Immature natural killer cell (primary cell): ENCODE data around the gene MRAS. TPM values are rescaled to one million over a fixed set of nuclear protein-coding genes. Genes with fewer than 3 reads are reported as not detected.

Experiments used
- DNase-seq, 3 donors: peaks; one replicate each; pipeline ENCODE4 v3.0.0; 2022; ENCODE audit warnings: mixed read lengths in 1 of 3
- H3K27ac Mint-ChIP-seq, 6 donors: one replicate each; pipeline ENCODE4 v1.8.0; 2020; ENCODE audit warnings: mixed read lengths in 6 of 6, mild to moderate bottlenecking in 5 of 6, inconsistent platforms in 4 of 6, moderate library complexity in 3 of 6
- H3K27me3 Mint-ChIP-seq, 3 donors: one replicate each; pipeline ENCODE4 v1.8.0; 2020 to 2021; ENCODE audit warnings: low read depth in 3 of 3, mild to moderate bottlenecking in 3 of 3, mixed read lengths in 3 of 3, moderate library complexity in 3 of 3, inconsistent platforms in 1 of 3
- H3K36me3 Mint-ChIP-seq, 3 donors: one replicate each; pipeline ENCODE4 v1.8.0; 2020; ENCODE audit warnings: mixed read lengths in 3 of 3, inconsistent platforms in 2 of 3, mild to moderate bottlenecking in 2 of 3
- H3K4me1 Mint-ChIP-seq, 2 donors: one replicate each; pipeline ENCODE4 v1.8.0; 2020; ENCODE audit warnings: inconsistent platforms in 2 of 2, mild to moderate bottlenecking in 2 of 2, mixed read lengths in 2 of 2, moderate library complexity in 1 of 2
- H3K4me3 Mint-ChIP-seq, 5 donors: one replicate each; pipeline ENCODE4 v1.8.0; 2020; ENCODE audit warnings: mild to moderate bottlenecking in 5 of 5, mixed read lengths in 5 of 5, inconsistent platforms in 3 of 5, moderate library complexity in 3 of 5
- H3K9me3 Mint-ChIP-seq, 6 donors: one replicate each; pipeline ENCODE4 v1.8.0; 2020; ENCODE audit warnings: mild to moderate bottlenecking in 6 of 6, mixed read lengths in 6 of 6, inconsistent platforms in 4 of 6, moderate library complexity in 3 of 6
- polyA plus RNA-seq, 3 donors: library from polyadenylated mRNA; unstranded; fragments of 300-500 nt; fragmentation: Illumina TruSeq; gene quantifications; one replicate each; pipeline ENCODE4 v1.2.3, GENCODE V29; 2021

The MRAS gene
- polyA plus RNA-seq, 3 donors from 2014 or later = not detected

GRCh38 chr3:138435840-138436239, 87.5 kb downstream of the MRAS start:
- Mint-ChIP-seq H3K36me3 (peaks cover 0 to 3% (median 0%) of the 10 kb centered on the region in 3 donors), H3K4me1 (peaks cover 9 to 15% of the 10 kb centered on the region in 2 donors), H3K4me3 (peak overlapping the region; percentile 51 to 74 (median 56)), H3K27me3 (peaks cover 11 to 17% (median 12%) of the 10 kb centered on the region in 3 donors), H3K9me3 (no peaks in the 10 kb centered on the region), H3K27ac (no peak overlapping the region)
- no peak for DNase-seq

GRCh38 chr3:138437281-138437680, 88.9 kb downstream of the MRAS start:
- no peak overlapping the region for H3K27ac Mint-ChIP-seq

GRCh38 chr3:138438896-138439295, 90.5 kb downstream of the MRAS start:
- Mint-ChIP-seq H3K27me3 (peaks cover 4 to 14% (median 9%) of the 10 kb centered on the region in 3 donors), H3K4me3 (no peak overlapping the region), H3K9me3 (no peaks in the 10 kb centered on the region), H3K4me1 (peaks cover 9 to 10% of the 10 kb centered on the region in 2 donors), H3K27ac (no peak overlapping the region), H3K36me3 (peaks cover 0 to 3% (median 0%) of the 10 kb centered on the region in 3 donors)
- no peak for DNase-seq

More at GRCh38 chr3:138437281-138437680, 88.9 kb downstream of the MRAS start:
- H3K36me3 Mint-ChIP-seq = peaks cover 0 to 3% (median 0%) of the 10 kb centered on the region in 3 donors
- H3K4me3 Mint-ChIP-seq = no peak overlapping the region
- H3K27me3 Mint-ChIP-seq = peaks cover 11 to 17% (median 12%) of the 10 kb centered on the region in 3 donors
- peaks cover 9 to 15% of the 10 kb centered on the region in 2 donors for H3K4me1 Mint-ChIP-seq
- DNase-seq = no peak
- H3K9me3 Mint-ChIP-seq = no peaks in the 10 kb centered on the region

GRCh38 chr3:138439646-138440045, 91.3 kb downstream of the MRAS start:
- no peak overlapping the region for H3K4me3 Mint-ChIP-seq
- no peak for DNase-seq
- peaks cover 4 to 11% (median 9%) of the 10 kb centered on the region in 3 donors for H3K27me3 Mint-ChIP-seq
- peaks cover 7 to 9% of the 10 kb centered on the region in 2 donors for H3K4me1 Mint-ChIP-seq
- no peak overlapping the region for H3K27ac Mint-ChIP-seq
- H3K36me3 Mint-ChIP-seq = peaks cover 0 to 3% (median 0%) of the 10 kb centered on the region in 3 donors
- no peaks in the 10 kb centered on the region for H3K9me3 Mint-ChIP-seq

- Mint-ChIP-seq H3K27me3 (peaks cover 4 to 11% (median 9%) of the 10 kb centered on the region in 3 donors), H3K9me3 (no peaks in the 10 kb centered on the region), H3K4me3 (no peak overlapping the region), H3K36me3 (peaks cover 0 to 3% (median 0%) of the 10 kb centered on the region in 3 donors), H3K4me1 (peaks cover 7 to 9% of the 10 kb centered on the region in 2 donors), H3K27ac (no peak overlapping the region)
- no peak for DNase-seq
Observed at GRCh38 chr3:138440121-138440521, 91.7 kb downstream of the MRAS start.

- H3K9me3 Mint-ChIP-seq = no peaks in the 10 kb centered on the region
- H3K27me3 Mint-ChIP-seq = peaks cover 4 to 9% (median 8%) of the 10 kb centered on the region in 3 donors
- H3K27ac Mint-ChIP-seq = no peak overlapping the region
- no peak for DNase-seq
- peaks cover 0 to 3% (median 0%) of the 10 kb centered on the region in 3 donors for H3K36me3 Mint-ChIP-seq
- no peak overlapping the region for H3K4me3 Mint-ChIP-seq
- peaks cover 6 to 9% of the 10 kb centered on the region in 2 donors for H3K4me1 Mint-ChIP-seq
Observed at GRCh38 chr3:138440596-138440995, 92.2 kb downstream of the MRAS start.

GRCh38 chr3:138441256-138441655, 92.9 kb downstream of the MRAS start:
- Mint-ChIP-seq H3K27me3 (peaks cover 1 to 4% (median 2%) of the 10 kb centered on the region in 3 donors), H3K27ac (no peak overlapping the region), H3K9me3 (no peaks in the 10 kb centered on the region)

GRCh38 chr3:138441742-138442141, 93.4 kb downstream of the MRAS start:
- DNase-seq = no peak
- no peaks in the 10 kb centered on the region for H3K36me3 Mint-ChIP-seq
- peaks cover 0 to 2% (median 0%) of the 10 kb centered on the region in 3 donors for H3K27me3 Mint-ChIP-seq
- H3K4me3 Mint-ChIP-seq = no peak overlapping the region
- no peak overlapping the region for H3K27ac Mint-ChIP-seq
- H3K4me1 Mint-ChIP-seq = no peaks in the 10 kb centered on the region
- no peaks in the 10 kb centered on the region for H3K9me3 Mint-ChIP-seq

More at GRCh38 chr3:138441256-138441655, 92.9 kb downstream of the MRAS start:
- Mint-ChIP-seq H3K36me3 (peaks cover 0 to under 1% (median 0%) of the 10 kb centered on the region in 3 donors), H3K4me3 (no peak overlapping the region), H3K4me1 (peaks cover under 1 to 2% of the 10 kb centered on the region in 2 donors)
- DNase-seq = no peak

GRCh38 chr3:138442433-138442832, 94.1 kb downstream of the MRAS start:
- Mint-ChIP-seq H3K27me3 (no peaks in the 10 kb centered on the region), H3K36me3 (no peaks in the 10 kb centered on the region), H3K4me3 (no peak overlapping the region), H3K4me1 (no peaks in the 10 kb centered on the region), H3K9me3 (no peaks in the 10 kb centered on the region), H3K27ac (no peak overlapping the region)
- no peak for DNase-seq

- DNase-seq = no peak
- Mint-ChIP-seq H3K27me3 (no peaks in the 10 kb centered on the region), H3K9me3 (no peaks in the 10 kb centered on the region), H3K4me3 (no peak overlapping the region), H3K4me1 (no peaks in the 10 kb centered on the region), H3K36me3 (no peaks in the 10 kb centered on the region), H3K27ac (no peak overlapping the region)
Observed at GRCh38 chr3:138443091-138443490, 94.7 kb downstream of the MRAS start.

- Mint-ChIP-seq H3K27me3 (no peaks in the 10 kb centered on the region), H3K9me3 (no peaks in the 10 kb centered on the region), H3K27ac (no peak overlapping the region), H3K36me3 (no peaks in the 10 kb centered on the region), H3K4me3 (no peak overlapping the region), H3K4me1 (no peaks in the 10 kb centered on the region)
- no peak for DNase-seq
Observed at GRCh38 chr3:138443521-138444503, 95.4 kb downstream of the MRAS start.

GRCh38 chr3:138445236-138445635, 96.9 kb downstream of the MRAS start:
- Mint-ChIP-seq H3K36me3 (no peaks in the 10 kb centered on the region), H3K4me1 (no peaks in the 10 kb centered on the region), H3K27me3 (peaks cover 0 to 3% (median 3%) of the 10 kb centered on the region in 3 donors), H3K27ac (no peak overlapping the region), H3K4me3 (no peak overlapping the region), H3K9me3 (no peaks in the 10 kb centered on the region)
- no peak for DNase-seq

GRCh38 chr3:138445654-138446053, 97.3 kb downstream of the MRAS start:
- Mint-ChIP-seq H3K27me3 (peaks cover 0 to 3% (median 3%) of the 10 kb centered on the region in 3 donors), H3K36me3 (no peaks in the 10 kb centered on the region), H3K27ac (no peak overlapping the region), H3K4me3 (no peak overlapping the region), H3K9me3 (no peaks in the 10 kb centered on the region), H3K4me1 (no peaks in the 10 kb centered on the region)
- DNase-seq = no peak

- Mint-ChIP-seq H3K4me1 (no peaks in the 10 kb centered on the region), H3K27me3 (peaks cover 3 to 5% (median 4%) of the 10 kb centered on the region in 3 donors), H3K9me3 (no peaks in the 10 kb centered on the region), H3K27ac (no peak overlapping the region), H3K36me3 (no peaks in the 10 kb centered on the region), H3K4me3 (no peak overlapping the region)
- DNase-seq = no peak
Observed at GRCh38 chr3:138448631-138449030, 100.3 kb downstream of the MRAS start.
